CD4-positive, alpha-beta T cell treated with Interleukin-6 for 4 hours (primary cell): ENCODE measurements around the gene ZNF770.
A peak's percentile ranks its signal among the peaks of the same experiment; 100 is the strongest.

Experiments
- DNase-seq: peaks from one replicate; pipeline ENCODE4 v3.0.0-alpha.2; 2020; ENCODE audit warnings: mixed read lengths

Gene ZNF770

GRCh38 chr15:34988027-34988902 is at the start of gene ZNF770:
Gene ZNF770 (minus strand): TSS chr15:34988287. CDS start chr15:34983434, 4,853 bp downstream.
- DNase-seq, result peak; percentile 81

GRCh38 chr15:35028235-35028984 is 40.3 kb upstream of the ZNF770 start:
- no peak for DNase-seq

- no peak for DNase-seq
These were observed 35.7 kb upstream of the ZNF770 start for GRCh38 chr15:35023804-35024203.

- DNase-seq, result no peak
These were observed 32.9 kb upstream of the ZNF770 start for GRCh38 chr15:35020974-35021373.

- no peak for DNase-seq
These were observed 31.6 kb upstream of the ZNF770 start for GRCh38 chr15:35019404-35020327.

GRCh38 chr15:35014241-35014640 is 26.2 kb upstream of the ZNF770 start:
- DNase-seq, result no peak

- DNase-seq, result no peak
These were observed 25.3 kb upstream of the ZNF770 start for GRCh38 chr15:35013370-35013769.

GRCh38 chr15:35007397-35007796 is 19.3 kb upstream of the ZNF770 start:
- no peak for DNase-seq

- DNase-seq, result no peak
These were observed 17.8 kb upstream of the ZNF770 start for GRCh38 chr15:35005933-35006332.

GRCh38 chr15:35003928-35004327 is 15.8 kb upstream of the ZNF770 start:
- no peak for DNase-seq

- DNase-seq, result no peak
These were observed 12.4 kb upstream of the ZNF770 start for GRCh38 chr15:35000511-35000910.

GRCh38 chr15:34999906-35000305 is 11.8 kb upstream of the ZNF770 start:
- no peak for DNase-seq

GRCh38 chr15:34994925-34995324 is 6.8 kb upstream of the ZNF770 start:
- no peak for DNase-seq

GRCh38 chr15:34993877-34994276 is 5.8 kb upstream of the ZNF770 start:
- no peak for DNase-seq

- DNase-seq, result no peak
These were observed 5.3 kb upstream of the ZNF770 start for GRCh38 chr15:34993412-34993811.

- no peak for DNase-seq
These were observed 469 bp downstream of the ZNF770 start for GRCh38 chr15:34987609-34988026.

- no peak for DNase-seq
These were observed 1.2 kb downstream of the ZNF770 start for GRCh38 chr15:34986771-34987480.

GRCh38 chr15:34986326-34986725 is 1.8 kb downstream of the ZNF770 start:
- DNase-seq, result no peak

- no peak for DNase-seq
These were observed 3.0 kb downstream of the ZNF770 start for GRCh38 chr15:34984889-34985630.

- DNase-seq, result no peak
These were observed 11.3 kb downstream of the ZNF770 start for GRCh38 chr15:34976743-34977142.

- no peak for DNase-seq
These were observed 12.0 kb downstream of the ZNF770 start for GRCh38 chr15:34976073-34976472.
